ACC112 (cell line): ENCODE data around the gene ZSWIM6.

Experiments
- H2AFZ ChIP-seq: fragments of 200-600 bp; sonication (generic); one replicate; pipeline ENCODE4 v1.6.0; 2017; ENCODE audit warnings: antibody characterized with exemption, low read length; ENCODE audit not compliant: unreplicated experiment
- H3K27ac ChIP-seq: fragments of 200-600 bp; sonication (generic); 2 replicates; pipeline ENCODE4 v1.5.1; 2014; ENCODE audit warnings: low read depth, mild to moderate bottlenecking, antibody characterized with exemption, low read length, moderate library complexity
- H3K27me3 ChIP-seq: fragments of 200-600 bp; sonication (generic); 2 replicates; pipeline ENCODE4 v1.6.1; 2014; ENCODE audit warnings: mild to moderate bottlenecking, antibody characterized with exemption, low read length, moderate library complexity, mixed read lengths; ENCODE audit not compliant: insufficient read depth
- H3K36me3 ChIP-seq: fragments of 200-600 bp; sonication (generic); 2 replicates; pipeline ENCODE4 v1.6.1; 2016; ENCODE audit warnings: mild to moderate bottlenecking, antibody characterized with exemption, low read length, moderate library complexity, mixed read lengths; ENCODE audit not compliant: insufficient read depth
- H3K4me1 ChIP-seq: fragments of 200-600 bp; sonication (generic); one replicate; pipeline ENCODE4 v1.6.1; 2016; ENCODE audit warnings: low read length, mixed read lengths; ENCODE audit not compliant: insufficient read depth, unreplicated experiment, control insufficient read depth
- H3K4me3 ChIP-seq: fragments of 200-600 bp; sonication (generic); 2 replicates; pipeline ENCODE4 v1.5.1; 2014; ENCODE audit warnings: mild to moderate bottlenecking, low read depth, low read length
- H3K79me2 ChIP-seq: fragments of 200-600 bp; sonication (generic); one replicate; pipeline ENCODE4 v1.6.0; 2016; ENCODE audit warnings: low read length; ENCODE audit not compliant: control insufficient read depth, unreplicated experiment, insufficient read depth

Gene ZSWIM6

GRCh38 chr5:61538722-61539501, 206.9 kb downstream of the ZSWIM6 start:
- H3K27ac ChIP-seq: no peak overlapping the region
- H2AFZ ChIP-seq: no peak overlapping the region
- no peaks in the 10 kb centered on the region for H3K27me3 ChIP-seq
- H3K36me3 ChIP-seq: peaks cover 60% of the 10 kb centered on the region
- H3K79me2 ChIP-seq: no peaks in the 10 kb centered on the region
- H3K4me3 ChIP-seq: no peak overlapping the region
- no peaks in the 10 kb centered on the region for H3K4me1 ChIP-seq

GRCh38 chr5:61549530-61549929, 217.5 kb downstream of the ZSWIM6 start:
- H3K4me1 ChIP-seq: no peaks in the 10 kb centered on the region
- H3K36me3 ChIP-seq: peaks cover 8% of the 10 kb centered on the region; the same call in 1 of the 2 replicates
- H2AFZ ChIP-seq: no peak overlapping the region
- no peak overlapping the region for H3K27ac ChIP-seq
- no peaks in the 10 kb centered on the region for H3K27me3 ChIP-seq
- no peaks in the 10 kb centered on the region for H3K79me2 ChIP-seq
- no peak overlapping the region for H3K4me3 ChIP-seq

- no peak overlapping the region for H2AFZ ChIP-seq
Observed at GRCh38 chr5:61551637-61552313, 219.7 kb downstream of the ZSWIM6 start.

GRCh38 chr5:61559146-61559545, 227.1 kb downstream of the ZSWIM6 start:
- Histone ChIP-seq H3K27me3 (0 out of 2 replicates have a peak, but pooled peaks cover 7% of the 10 kb centered on the region), H2AFZ (no peak overlapping the region), H3K36me3 (no peaks in the 10 kb centered on the region), H3K4me1 (no peaks in the 10 kb centered on the region), H3K4me3 (no peak overlapping the region), H3K79me2 (no peaks in the 10 kb centered on the region), H3K27ac (no peak overlapping the region)

More at GRCh38 chr5:61551637-61552313, 219.7 kb downstream of the ZSWIM6 start:
- Histone ChIP-seq H3K27ac (no peak overlapping the region), H3K4me1 (no peaks in the 10 kb centered on the region), H3K79me2 (no peaks in the 10 kb centered on the region), H3K27me3 (no peaks in the 10 kb centered on the region), H3K36me3 (peaks cover 4% of the 10 kb centered on the region; the same call in 1 of the 2 replicates), H3K4me3 (no peak overlapping the region)

GRCh38 chr5:61559722-61560121, 227.7 kb downstream of the ZSWIM6 start:
- Histone ChIP-seq H3K36me3 (no peaks in the 10 kb centered on the region), H3K27me3 (0 out of 2 replicates have a peak, but pooled peaks cover 7% of the 10 kb centered on the region), H3K27ac (no peak overlapping the region), H3K4me1 (no peaks in the 10 kb centered on the region), H3K4me3 (no peak overlapping the region), H2AFZ (no peak overlapping the region), H3K79me2 (no peaks in the 10 kb centered on the region)

- no peaks in the 10 kb centered on the region for H3K36me3 ChIP-seq
- 0 out of 2 replicates have a peak, but pooled peaks cover 10% of the 10 kb centered on the region for H3K27me3 ChIP-seq
- H3K79me2 ChIP-seq: no peaks in the 10 kb centered on the region
- no peaks in the 10 kb centered on the region for H3K4me1 ChIP-seq
- no peak overlapping the region for H3K27ac ChIP-seq
- no peak overlapping the region for H2AFZ ChIP-seq
- no peak overlapping the region for H3K4me3 ChIP-seq
Observed at GRCh38 chr5:61563401-61563800, 231.3 kb downstream of the ZSWIM6 start.

GRCh38 chr5:61567337-61567736, 235.3 kb downstream of the ZSWIM6 start:
- Histone ChIP-seq H2AFZ (no peak overlapping the region), H3K4me3 (no peak overlapping the region)

GRCh38 chr5:61569353-61569752, 237.3 kb downstream of the ZSWIM6 start:
- no peak overlapping the region for H2AFZ ChIP-seq
- no peak overlapping the region for H3K27ac ChIP-seq
- no peaks in the 10 kb centered on the region for H3K4me1 ChIP-seq
- H3K36me3 ChIP-seq: no peaks in the 10 kb centered on the region
- H3K79me2 ChIP-seq: no peaks in the 10 kb centered on the region
- H3K4me3 ChIP-seq: no peak overlapping the region
- H3K27me3 ChIP-seq: 0 out of 2 replicates have a peak, but pooled peaks cover 3% of the 10 kb centered on the region

More at GRCh38 chr5:61567337-61567736, 235.3 kb downstream of the ZSWIM6 start:
- Histone ChIP-seq H3K27ac (no peak overlapping the region), H3K36me3 (no peaks in the 10 kb centered on the region), H3K4me1 (no peaks in the 10 kb centered on the region), H3K27me3 (0 out of 2 replicates have a peak, but pooled peaks cover 3% of the 10 kb centered on the region), H3K79me2 (no peaks in the 10 kb centered on the region)

- Histone ChIP-seq H3K27ac (no peak overlapping the region), H3K79me2 (no peaks in the 10 kb centered on the region), H2AFZ (no peak overlapping the region), H3K4me3 (no peak overlapping the region), H3K36me3 (no peaks in the 10 kb centered on the region), H3K4me1 (peaks cover 7% of the 10 kb centered on the region), H3K27me3 (no peaks in the 10 kb centered on the region)
Observed at GRCh38 chr5:61570767-61571166, 238.7 kb downstream of the ZSWIM6 start.

GRCh38 chr5:61572959-61573358, 240.9 kb downstream of the ZSWIM6 start:
- Histone ChIP-seq H3K79me2 (no peaks in the 10 kb centered on the region), H3K27me3 (peaks cover 2% of the 10 kb centered on the region; the same call in 1 of the 2 replicates), H2AFZ (no peak overlapping the region), H3K36me3 (no peaks in the 10 kb centered on the region), H3K4me3 (no peak overlapping the region), H3K27ac (no peak overlapping the region), H3K4me1 (peaks cover 7% of the 10 kb centered on the region)
